Liver (tissue), 3 donors: ENCODE results near the gene ELAC1.

Experiments
- CTCF ChIP-seq: fragments of 150-350 bp; IDR thresholded peaks from 2 replicates; pipeline ENCODE4 v1.5.1; 2017; ENCODE audit warnings: improper control_type of control experiment, low read depth, low read length; ENCODE audit not compliant: missing input control
- NR2F2 ChIP-seq: IDR thresholded peaks from 2 replicates; pipeline ENCODE4 v1.6.1; 2016; ENCODE audit warnings: antibody characterized with exemption
- RXRA ChIP-seq, 2 donors: IDR thresholded peaks; 2 replicates each; pipeline ENCODE4 v1.6.1; 2017 to 2018; ENCODE audit warnings: antibody characterized with exemption in 2 of 2, mild to moderate bottlenecking in 1 of 2
- SP1 ChIP-seq: IDR thresholded peaks from 2 replicates; pipeline ENCODE4 v1.6.1; 2018; ENCODE audit warnings: antibody characterized with exemption, mild to moderate bottlenecking
- donor health status: healthy.
- donor health status: healthy.

DNA sequence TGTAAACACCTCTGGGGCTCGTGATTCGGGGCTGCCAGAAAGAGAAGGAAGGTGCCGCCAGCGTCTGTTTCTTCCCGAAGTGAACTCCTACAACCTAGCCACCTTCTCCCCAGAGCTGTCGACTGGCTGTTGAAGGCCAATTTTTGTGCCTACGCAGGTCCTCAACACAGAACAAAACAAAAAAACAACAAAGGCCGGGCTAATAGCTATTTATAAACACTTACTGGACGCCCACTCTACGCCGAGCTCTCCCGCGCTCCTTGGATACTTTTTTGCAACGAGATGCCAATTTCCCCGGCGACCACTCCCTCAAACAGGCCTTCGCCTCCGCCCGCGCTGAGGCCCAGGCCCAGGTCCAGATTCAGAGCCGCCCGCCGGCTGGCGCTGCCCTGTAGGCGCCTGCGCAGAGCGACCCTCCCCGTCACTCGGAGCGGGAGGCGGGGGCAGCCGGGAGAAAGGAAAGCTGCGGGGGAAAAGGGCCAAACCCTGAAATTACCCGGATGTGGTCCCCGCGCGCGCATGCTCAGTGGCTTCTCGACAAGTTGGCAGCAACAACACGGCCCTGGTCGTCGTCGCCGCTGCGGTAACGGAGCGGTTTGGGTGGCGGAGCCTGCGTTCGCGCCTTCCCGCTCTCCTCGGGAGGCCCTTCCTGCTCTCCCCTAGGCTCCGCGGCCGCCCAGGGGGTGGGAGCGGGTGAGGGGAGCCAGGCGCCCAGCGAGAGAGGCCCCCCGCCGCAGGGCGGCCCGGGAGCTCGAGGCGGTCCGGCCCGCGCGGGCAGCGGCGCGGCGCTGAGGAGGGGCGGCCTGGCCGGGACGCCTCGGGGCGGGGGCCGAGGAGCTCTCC is 62.1 kb downstream of the ELAC1 start, which contains the start of gene SMAD4:
- TF ChIP-seq CTCF (no peak), SP1 (peak; percentile 40), RXRA (IDR thresholded peaks at IDR 0.05) (no peak), NR2F2 (no peak)
